Epithelial cell of esophagus (primary cell): ENCODE measurements around the gene FHOD3.

Experiments
- DNase-seq: peaks from one replicate; pipeline ENCODE4 v3.0.0; 2010; ENCODE audit warnings: low read depth
- H3K4me3 ChIP-seq: 2 replicates; pipeline ENCODE4 v1.5.1; 2011; ENCODE audit warnings: mild to moderate bottlenecking, low read length, control low read depth
- TF ChIP-seq, protein P1 (sequence below): IDR thresholded peaks from 2 replicates; pipeline ENCODE4 v1.5.1; 2011; ENCODE audit warnings: low read depth, mild to moderate bottlenecking, low read length, control low read depth, inconsistent platforms; ENCODE audit not compliant: insufficient read depth; ENCODE audit errors: missing control alignments

The FHOD3 gene

DNA sequence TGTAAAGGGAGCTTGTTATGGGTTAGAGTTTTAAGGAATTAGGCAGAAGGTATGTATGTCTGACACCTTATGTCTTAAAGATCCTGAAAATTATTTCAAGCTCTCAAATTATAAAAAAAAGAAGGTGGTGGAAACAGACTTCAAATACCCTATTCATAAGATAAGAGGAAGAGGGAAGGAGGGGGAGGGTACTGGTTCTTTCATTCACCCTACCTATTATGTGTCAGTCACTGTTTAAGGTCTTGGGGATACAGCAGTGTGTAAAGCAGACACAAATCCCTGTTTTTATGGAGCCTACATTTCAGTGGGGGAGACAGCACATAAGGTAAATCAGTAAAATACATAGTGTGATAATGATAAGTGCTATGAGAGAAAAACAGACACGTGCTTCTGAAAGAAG lies 184.4 kb downstream of the FHOD3 start:
- no peak for DNase-seq
- TF ChIP-seq, protein P1, sequence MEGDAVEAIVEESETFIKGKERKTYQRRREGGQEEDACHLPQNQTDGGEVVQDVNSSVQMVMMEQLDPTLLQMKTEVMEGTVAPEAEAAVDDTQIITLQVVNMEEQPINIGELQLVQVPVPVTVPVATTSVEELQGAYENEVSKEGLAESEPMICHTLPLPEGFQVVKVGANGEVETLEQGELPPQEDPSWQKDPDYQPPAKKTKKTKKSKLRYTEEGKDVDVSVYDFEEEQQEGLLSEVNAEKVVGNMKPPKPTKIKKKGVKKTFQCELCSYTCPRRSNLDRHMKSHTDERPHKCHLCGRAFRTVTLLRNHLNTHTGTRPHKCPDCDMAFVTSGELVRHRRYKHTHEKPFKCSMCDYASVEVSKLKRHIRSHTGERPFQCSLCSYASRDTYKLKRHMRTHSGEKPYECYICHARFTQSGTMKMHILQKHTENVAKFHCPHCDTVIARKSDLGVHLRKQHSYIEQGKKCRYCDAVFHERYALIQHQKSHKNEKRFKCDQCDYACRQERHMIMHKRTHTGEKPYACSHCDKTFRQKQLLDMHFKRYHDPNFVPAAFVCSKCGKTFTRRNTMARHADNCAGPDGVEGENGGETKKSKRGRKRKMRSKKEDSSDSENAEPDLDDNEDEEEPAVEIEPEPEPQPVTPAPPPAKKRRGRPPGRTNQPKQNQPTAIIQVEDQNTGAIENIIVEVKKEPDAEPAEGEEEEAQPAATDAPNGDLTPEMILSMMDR: no peak

DNA sequence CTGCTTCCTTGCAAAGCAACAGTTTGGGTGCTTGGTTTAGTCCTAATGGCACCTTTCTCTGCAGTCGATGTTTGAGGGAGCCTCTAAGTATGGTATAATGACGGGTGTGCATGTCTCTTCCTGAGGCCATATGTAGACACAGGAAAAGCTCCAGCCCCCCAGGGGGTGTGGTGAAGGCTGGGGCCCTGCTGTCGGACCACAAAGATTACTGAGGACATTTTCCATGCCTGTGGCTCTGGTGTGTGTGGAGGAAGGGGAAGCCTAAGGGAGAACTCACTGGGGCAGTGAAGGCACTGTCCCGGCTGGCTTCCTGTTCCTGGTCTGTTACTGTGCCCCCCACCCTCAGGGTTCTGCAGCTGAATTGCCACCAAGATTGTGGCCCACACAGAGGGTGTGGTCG lies 187.1 kb downstream of the FHOD3 start:
- DNase-seq: no peak
- TF ChIP-seq, protein P1: no peak
- no peak overlapping the region for H3K4me3 ChIP-seq

More for the DNA sequence above, 184.4 kb downstream of the FHOD3 start:
- no peak overlapping the region for H3K4me3 ChIP-seq

DNA sequence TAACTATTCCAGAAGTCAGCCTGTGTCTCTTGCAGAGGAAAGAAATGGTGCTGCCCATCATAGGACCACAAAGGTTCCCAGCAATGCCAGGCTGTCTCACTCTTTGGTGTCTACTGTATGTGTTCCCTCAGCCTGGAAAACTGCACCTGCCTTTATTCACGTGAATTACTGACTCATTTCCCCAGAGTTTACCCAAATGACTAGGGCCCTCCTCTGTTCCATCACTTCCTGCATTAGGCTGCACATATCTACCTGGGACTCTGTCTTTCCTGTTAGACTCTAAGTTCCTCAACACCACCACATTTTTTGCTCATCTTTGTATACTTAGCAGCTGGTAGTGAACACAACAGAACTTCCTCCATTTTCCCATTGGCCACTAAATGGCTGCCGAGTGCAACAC lies 188.3 kb downstream of the FHOD3 start:
- no peak overlapping the region for H3K4me3 ChIP-seq
- TF ChIP-seq, protein P1: no peak
- DNase-seq: peak; percentile 51

- no peak overlapping the region for H3K4me3 ChIP-seq
- TF ChIP-seq, protein P1: no peak
- DNase-seq: no peak
These were observed 190.6 kb downstream of the FHOD3 start for GRCh38 chr18:36488131-36488530.

GRCh38 chr18:36490897-36491296 lies 193.4 kb downstream of the FHOD3 start:
- DNase-seq: no peak
- TF ChIP-seq, protein P1: no peak
- no peak overlapping the region for H3K4me3 ChIP-seq

DNA sequence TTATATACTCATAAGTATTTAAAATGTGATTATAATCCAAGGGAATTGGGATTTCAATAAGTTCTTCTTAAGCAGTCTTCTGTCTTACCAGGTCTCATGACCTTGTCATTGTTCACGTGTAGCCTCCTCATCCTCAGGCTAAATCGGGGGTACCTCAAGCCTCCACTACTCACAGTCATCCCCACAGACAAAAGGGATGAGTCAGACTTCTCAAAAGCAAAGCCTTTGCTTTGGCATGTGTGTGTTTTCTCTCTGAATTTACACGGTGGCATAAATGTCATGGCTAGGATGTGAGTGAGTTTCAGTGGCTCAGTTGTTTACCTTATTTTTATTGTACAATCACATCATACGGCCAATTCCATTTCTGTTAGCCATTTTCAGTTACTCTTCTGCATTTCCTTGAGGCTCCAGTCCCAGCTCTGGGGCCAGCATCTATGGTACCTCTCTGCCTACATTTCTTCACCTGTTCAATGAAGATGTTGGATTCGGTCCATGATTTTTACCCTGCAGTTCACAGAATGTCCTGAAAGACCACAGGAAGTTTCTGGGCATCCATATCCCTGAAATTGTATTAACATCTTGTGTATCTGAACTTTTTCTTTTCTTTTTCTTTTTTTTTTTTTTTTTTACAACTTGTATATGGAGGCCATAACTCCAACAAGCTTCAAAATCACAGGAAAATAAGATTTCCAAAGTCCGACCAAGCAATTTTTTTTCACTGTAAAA lies 195.3 kb downstream of the FHOD3 start:
- TF ChIP-seq, protein P1: no peak
- peak; percentile 58 for DNase-seq

More for the DNA sequence above, 195.3 kb downstream of the FHOD3 start:
- no peak overlapping the region for H3K4me3 ChIP-seq
